ENCODE data around the gene MAD1L1. TPM values are rescaled to one million over a fixed set of nuclear protein-coding genes. Genes with fewer than 3 reads are reported as not detected.

Gene MAD1L1
- total and polyA plus RNA-seq, 2 of the 4 experiments (the other 2 are of a cell fraction) = 29.0 to 40.9 TPM

GRCh38 chr7:2083362-2083761 is 149.4 kb downstream of the MAD1L1 start:
- Histone ChIP-seq H3K4me2 (ENCODE audit: low read depth, low read length) (no peak overlapping the region), H3K9me3 (ENCODE audit: control insufficient read depth, insufficient read depth, low read length) (no peaks in the 10 kb centered on the region), H4K8ac (ENCODE audit: low read depth in 2 of 2, low read length in 2 of 2) (no peak overlapping the region), H3K27me3 (ENCODE audit: control insufficient read depth, insufficient read depth, low read length) (no peaks in the 10 kb centered on the region), H3K14ac (replicated peaks; ENCODE audit: low read depth, low read length) (no peak overlapping the region), H3K18ac (ENCODE audit: low read depth, low read length) (no peak overlapping the region), H3K4me3 (ENCODE audit: insufficient read depth, low read depth, low read length) (no peak overlapping the region), H3K36me3 (ENCODE audit: control insufficient read depth, insufficient read depth, low read length) (no peaks in the 10 kb centered on the region; the same call in 1 of the 2 replicates), H2AFZ (replicated peaks; ENCODE audit: low read length, poor library complexity) (no peak overlapping the region), H2AK9ac (replicated peaks; ENCODE audit: low read depth, low read length, poor library complexity) (no peak overlapping the region), H3K4me1 (ENCODE audit: control insufficient read depth, insufficient read depth, low read length) (peaks cover 10% of the 10 kb centered on the region), H3K79me1 (ENCODE audit: low read depth in 1 of 2, low read length in 2 of 2) (peaks cover 0 to 22% of the 10 kb centered on the region in 2 experiments; a peak in 2 of 4 replicates), H3K9ac (ENCODE audit: low read depth, low read length) (no peak overlapping the region), H3K4ac (ENCODE audit: low read depth, low read length) (no peak overlapping the region), H3K9me1 (ENCODE audit: insufficient read depth, low read length) (peaks cover 12% of the 10 kb centered on the region), H2BK120ac (ENCODE audit: low read depth, low read length) (no peak overlapping the region), H3K23ac (ENCODE audit: low read depth, low read length) (no peak overlapping the region), H4K20me1 (ENCODE audit: insufficient read depth, low read length) (no peaks in the 10 kb centered on the region), H3K27ac (ENCODE audit: insufficient read depth, low read length) (no peak overlapping the region), H3K56ac (ENCODE audit: extremely low read depth, insufficient read depth, low read length) (no peak overlapping the region), H2BK5ac (ENCODE audit: low read depth, low read length, poor library complexity, severe bottlenecking) (no peak overlapping the region), H2BK20ac (ENCODE audit: low read depth, low read length) (no peak overlapping the region), H4K91ac (ENCODE audit: insufficient read depth, low read depth, low read length) (no peak overlapping the region), H4K5ac (ENCODE audit: low read depth, low read length) (no peak overlapping the region), H2AK5ac (ENCODE audit: low read depth, low read length) (no peak overlapping the region), H2BK15ac (ENCODE audit: low read depth, low read length) (no peak overlapping the region)
- no peak for ATAC-seq (ENCODE audit: low read depth)
- WGBS, 2 experiments (ENCODE audit: extremely low coverage in 2 of 2, insufficient read length in 1 of 2) = 91% methylated on average over 13 of the region's 17 CpGs; no CpG with 5 or more reads in 1 of the 2 experiments
- intact Hi-C loops (cut with micrococcal nuclease) (no loop called here), in situ Hi-C loops (cut with MboI; ENCODE audit: low sequenced_read_pairs) (no loop called here), dilution Hi-C loops (cut with HindIII; ENCODE audit: low sequenced_read_pairs, unreplicated experiment) (no loop called here)
- POLR2A ChIA-PET (ENCODE audit: unreplicated experiment) = no interaction called here
- BruUV-seq (replicated peaks) = no TSS peak
- DNase-seq = no peak
- CTCF ChIA-PET = no interaction called here
- no peak for TF ChIP-seq BHLHE40 (IDR thresholded peaks at IDR 0.05; ENCODE audit: low read depth, low read length)
- no peak for TF ChIP-seq MXI1 (IDR thresholded peaks at IDR 0.05; ENCODE audit: borderline replicate concordance, low read depth, low read length)
- no peak for TF ChIP-seq ELK1 (IDR thresholded peaks at IDR 0.05; ENCODE audit: borderline replicate concordance, low read depth, low read length)
- no peak for TF ChIP-seq RAD21 (IDR thresholded peaks at IDR 0.05; ENCODE audit: low read length)
